ENCODE data around the gene OR51S1. TPM values are rescaled to one million over a fixed set of nuclear protein-coding genes. Genes with fewer than 3 reads are reported as not detected.

OR51S1 gene
- total and polyA plus RNA-seq, 2 donors (not counting 3 experiments of a cell fraction or from before 2014, with no cell fraction given): not detected

DNA sequence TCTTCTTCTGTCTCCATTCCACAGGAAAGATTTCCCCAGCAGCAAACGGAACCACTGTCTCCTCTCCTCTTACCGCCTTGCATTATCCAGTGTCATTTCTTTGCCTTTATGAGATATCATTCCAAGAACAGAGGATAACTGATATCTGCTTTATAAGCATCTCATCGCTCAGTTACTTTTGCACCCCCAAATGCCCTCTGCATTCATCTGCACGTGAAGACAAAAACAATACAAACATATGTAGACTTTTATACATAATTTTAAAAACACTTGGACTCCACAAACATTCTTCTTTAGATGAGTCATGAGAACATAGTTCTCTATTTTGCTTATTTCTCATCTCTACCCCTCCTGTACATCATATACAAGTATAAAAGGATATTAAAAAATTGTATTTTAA is 32.2 kb upstream of the OR51S1 start:
- DNase-seq (ENCODE audit: low read depth, low spot score) (no peak), FAIRE-seq (no peak)
- no peaks in the 10 kb centered on the region for H4K20me1 ChIP-seq (replicated peaks; ENCODE audit: control insufficient read depth, extremely low read depth, insufficient read depth, low read length)
- H2AFZ ChIP-seq (ENCODE audit: low read depth, low read length): no peak overlapping the region
- dilution Hi-C loops (cut with MboI; ENCODE audit: extremely low pct_ligation_motif_present, low sequenced_read_pairs) (no loop called here), intact Hi-C loops (cut with micrococcal nuclease) (no loop called here)
- no peaks in the 10 kb centered on the region for H3K79me2 ChIP-seq (ENCODE audit: control insufficient read depth, insufficient read depth, low read length)
- no peak overlapping the region for H3K27ac ChIP-seq (ENCODE audit: insufficient read depth, low read depth, low read length)
- ChIA-PET CTCF (no interaction called here), POLR2A (no interaction called here)
- H3K9ac ChIP-seq (replicated peaks; ENCODE audit: extremely low read depth, insufficient read depth, low read length): no peak overlapping the region
- no peaks in the 10 kb centered on the region for H3K27me3 ChIP-seq (ENCODE audit: control insufficient read depth in 2 of 2, insufficient read depth in 2 of 2, low read length in 2 of 2)
- H3K4me2 ChIP-seq (ENCODE audit: insufficient read depth, low read length): no peak overlapping the region
- H3K4me3 ChIP-seq (replicated peaks in 1 of 3; ENCODE audit: insufficient read depth in 1 of 3, low read depth in 1 of 3, low read length in 3 of 3): no peak overlapping the region
- no peaks in the 10 kb centered on the region for H3K9me3 ChIP-seq (replicated peaks; ENCODE audit: control insufficient read depth, insufficient read depth, low read length)
- H3K9me1 ChIP-seq (replicated peaks; ENCODE audit: control insufficient read depth, extremely low read depth, insufficient read depth, low read length): no peaks in the 10 kb centered on the region
- H3K36me3 ChIP-seq (ENCODE audit: control insufficient read depth in 2 of 2, extremely low read depth in 1 of 2, insufficient read depth in 2 of 2, low read length in 2 of 2): no peaks in the 10 kb centered on the region
- no peaks in the 10 kb centered on the region for H3K4me1 ChIP-seq (ENCODE audit: control insufficient read depth, extremely low read depth, insufficient read depth, low read length)
- BruUV-seq (replicated peaks): no TSS peak
- no peak for TF ChIP-seq FOS (IDR thresholded peaks at IDR 0.05; ENCODE audit: borderline replicate concordance, insufficient read depth, low read length)
- no peak for TF ChIP-seq POLR2A (IDR thresholded peaks at IDR 0.05; ENCODE audit: low read depth, low read length)
- TF ChIP-seq MYC (IDR thresholded peaks at IDR 0.05; ENCODE audit: low read depth, low read length): no peak
- no peak for TF ChIP-seq POLR2AphosphoS5 (IDR thresholded peaks at IDR 0.05; ENCODE audit: insufficient read depth, low read depth, low read length)
- no peak for TF ChIP-seq JUN (IDR thresholded peaks at IDR 0.05; ENCODE audit: borderline replicate concordance, insufficient read depth, insufficient read length, low read depth)
- TF ChIP-seq GATA2 (IDR thresholded peaks at IDR 0.05; ENCODE audit: insufficient read depth, insufficient read length, low read depth, low read length): no peak
- TF ChIP-seq, protein P1, sequence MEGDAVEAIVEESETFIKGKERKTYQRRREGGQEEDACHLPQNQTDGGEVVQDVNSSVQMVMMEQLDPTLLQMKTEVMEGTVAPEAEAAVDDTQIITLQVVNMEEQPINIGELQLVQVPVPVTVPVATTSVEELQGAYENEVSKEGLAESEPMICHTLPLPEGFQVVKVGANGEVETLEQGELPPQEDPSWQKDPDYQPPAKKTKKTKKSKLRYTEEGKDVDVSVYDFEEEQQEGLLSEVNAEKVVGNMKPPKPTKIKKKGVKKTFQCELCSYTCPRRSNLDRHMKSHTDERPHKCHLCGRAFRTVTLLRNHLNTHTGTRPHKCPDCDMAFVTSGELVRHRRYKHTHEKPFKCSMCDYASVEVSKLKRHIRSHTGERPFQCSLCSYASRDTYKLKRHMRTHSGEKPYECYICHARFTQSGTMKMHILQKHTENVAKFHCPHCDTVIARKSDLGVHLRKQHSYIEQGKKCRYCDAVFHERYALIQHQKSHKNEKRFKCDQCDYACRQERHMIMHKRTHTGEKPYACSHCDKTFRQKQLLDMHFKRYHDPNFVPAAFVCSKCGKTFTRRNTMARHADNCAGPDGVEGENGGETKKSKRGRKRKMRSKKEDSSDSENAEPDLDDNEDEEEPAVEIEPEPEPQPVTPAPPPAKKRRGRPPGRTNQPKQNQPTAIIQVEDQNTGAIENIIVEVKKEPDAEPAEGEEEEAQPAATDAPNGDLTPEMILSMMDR (IDR thresholded peaks at IDR 0.05; ENCODE audit: extremely low read depth in 1 of 2, insufficient read depth in 1 of 2, low read depth in 1 of 2, low read length in 2 of 2): no peak
- no peak for TF ChIP-seq EZH2 (IDR thresholded peaks at IDR 0.05; ENCODE audit: borderline replicate concordance, low read depth, low read length, severe bottlenecking)
- TF ChIP-seq, protein P2, sequence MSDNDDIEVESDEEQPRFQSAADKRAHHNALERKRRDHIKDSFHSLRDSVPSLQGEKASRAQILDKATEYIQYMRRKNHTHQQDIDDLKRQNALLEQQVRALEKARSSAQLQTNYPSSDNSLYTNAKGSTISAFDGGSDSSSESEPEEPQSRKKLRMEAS (IDR thresholded peaks at IDR 0.05; ENCODE audit: insufficient read depth, insufficient read length): no peak

All from endothelial cell of umbilical vein (primary cell).